GM12878 (cell line): ENCODE results near the gene FTCDNL1. TPM values are rescaled to one million over a fixed set of nuclear protein-coding genes. Genes with fewer than 3 reads are reported as not detected.

Experiments used
- ATAC-seq: fragments of 200-7000 bp; cut with Tn5 transposase; 3 replicates; pipeline ENCODE4 v1.9.1; 2020; ENCODE audit warnings: mild to moderate bottlenecking, moderate library complexity
- BruUV-seq: library from RNA; stranded (reverse); fragments of 400-500 nt; replicated peaks from 2 replicates; lab custom pipeline; 2021; lab: Mats Ljungman, UMichigan
- CTCF ChIA-PET: fragments of 300-600 bp; sonication (Branson Sonifier 250); formaldehyde crosslinking; extraction: SDS; loops from one replicate; lab custom pipeline; 2021; ENCODE audit warnings: inconsistent platforms; lab: Yijun Ruan, JAX
- POLR2A ChIA-PET: fragments of 350-600 bp; formaldehyde crosslinking; extraction: SDS; loops from one replicate; lab custom pipeline; 2021; ENCODE audit warnings: inconsistent platforms; lab: Charles Lee
- RAD21 ChIA-PET: fragments of 300-600 bp; sonication (Branson Sonifier 250); formaldehyde crosslinking; loops from one replicate; lab custom pipeline; 2023; ENCODE audit warnings: antibody characterized with exemption; ENCODE audit not compliant: unreplicated experiment; lab: Charles Lee
- SMC1A ChIA-PET: fragments of 300-600 bp; sonication (Branson Sonifier 250); formaldehyde crosslinking; loops from one replicate; lab custom pipeline; 2023; ENCODE audit not compliant: unreplicated experiment, uncharacterized antibody; lab: Charles Lee
- DNase-seq: peaks from one replicate; pipeline ENCODE4 v3.0.0-alpha.2; 2011; ENCODE audit warnings: low read depth, low spot score
- FAIRE-seq: peaks from 3 replicates; lab custom pipeline; 2011; peaks lifted over from hg19 to GRCh38; lab: Jason Lieb, UNC
- H2AFZ ChIP-seq: 2 replicates; pipeline ENCODE4 v1.6.0; 2011; ENCODE audit warnings: low read depth, low read length, control low read depth; ENCODE audit not compliant: control insufficient read depth
- H3K27ac ChIP-seq: 2 replicates; pipeline ENCODE4 v1.5.1; 2011; ENCODE audit warnings: control low read depth; ENCODE audit not compliant: control insufficient read depth, insufficient read depth
- H3K27me3 ChIP-seq, 2 experiments: replicated peaks in 1 of 2; 2 replicates each; pipeline versions ENCODE4 v1.6.0 to v1.6.1; 2011; ENCODE audit warnings: low read length in 1 of 2; ENCODE audit not compliant: control insufficient read depth in 2 of 2, insufficient read depth in 2 of 2
- H3K36me3 ChIP-seq, 2 experiments: 2 replicates each; pipeline ENCODE4 v1.5.1; 2011; ENCODE audit warnings: low read length in 1 of 2; ENCODE audit not compliant: control insufficient read depth in 2 of 2, insufficient read depth in 2 of 2
- H3K4me1 ChIP-seq: 2 replicates; pipeline ENCODE4 v1.6.1; 2011; ENCODE audit warnings: mild to moderate bottlenecking, low read length, moderate library complexity, mixed read lengths; ENCODE audit not compliant: control insufficient read depth, insufficient read depth
- H3K4me2 ChIP-seq: 2 replicates; pipeline ENCODE4 v1.6.0; 2011; ENCODE audit warnings: control low read depth; ENCODE audit not compliant: control insufficient read depth, insufficient read depth
- H3K4me3 ChIP-seq: fragments of 200-600 bp; sonication (generic); 2 replicates; pipeline ENCODE4 v1.5.1; 2016
- H3K79me2 ChIP-seq: 2 replicates; pipeline ENCODE4 v1.6.0; 2011; ENCODE audit warnings: low read length; ENCODE audit not compliant: control insufficient read depth, insufficient read depth
- H3K9ac ChIP-seq: 2 replicates; pipeline ENCODE4 v1.8.0; 2011; ENCODE audit warnings: low read length, control low read depth, mixed read lengths; ENCODE audit not compliant: control insufficient read depth, insufficient read depth
- H3K9me3 ChIP-seq: replicated peaks from 3 replicates; pipeline ENCODE4 v1.5.1; 2011; ENCODE audit warnings: mild to moderate bottlenecking, low read length; ENCODE audit not compliant: control insufficient read depth, insufficient read depth
- H4K20me1 ChIP-seq: 2 replicates; pipeline ENCODE4 v1.6.0; 2011; ENCODE audit not compliant: control insufficient read depth, insufficient read depth
- ETV6 ChIP-seq, 2 experiments: fragments of 450-650 bp in 1 of 2; IDR thresholded peaks in 1 of 2; conservative IDR thresholded peaks in 1 of 2; 2 replicates each; pipeline ENCODE4 v1.6.1; 2014; ENCODE audit warnings: antibody characterized with exemption in 1 of 2, borderline replicate concordance in 1 of 2, low read depth in 1 of 2, mild to moderate bottlenecking in 1 of 2, moderate library complexity in 1 of 2
- HSF1 ChIP-seq: fragments of 150-350 bp; IDR thresholded peaks from 2 replicates; pipeline ENCODE4 v1.6.1; 2014; ENCODE audit warnings: mild to moderate bottlenecking, low read depth, low read length
- LARP7 ChIP-seq: fragments of 450-650 bp; IDR thresholded peaks from 2 replicates; pipeline ENCODE4 v1.6.1; 2017; ENCODE audit warnings: mild to moderate bottlenecking
- MEF2B ChIP-seq: fragments of 450-650 bp; IDR thresholded peaks from 2 replicates; pipeline ENCODE4 v1.6.1; 2018; ENCODE audit warnings: mild to moderate bottlenecking, moderate library complexity; ENCODE audit not compliant: partially characterized antibody, poor library complexity, severe bottlenecking
- PBX3 ChIP-seq: IDR thresholded peaks from 2 replicates; pipeline ENCODE4 v1.6.1; 2011; ENCODE audit warnings: mild to moderate bottlenecking, low read depth, low read length, moderate library complexity; ENCODE audit not compliant: insufficient replicate concordance
- SUPT20H ChIP-seq: IDR thresholded peaks from 2 replicates; pipeline ENCODE4 v1.6.1; 2011; ENCODE audit warnings: low read depth, mild to moderate bottlenecking, low read length, moderate library complexity, borderline replicate concordance; ENCODE audit not compliant: control insufficient read depth
- YY1 ChIP-seq: IDR thresholded peaks from 2 replicates; pipeline ENCODE4 v1.6.1; 2011; ENCODE audit warnings: low read depth, mild to moderate bottlenecking, low read length
- WGBS: methylation state at CpG from one replicate; pipeline ENCODE4 v1.1.6; 2016; ENCODE audit warnings: low lambda C conversion rate; ENCODE audit not compliant: insufficient replicate concordance, insufficient coverage; ENCODE audit errors: missing lambda C conversion rate; 5-methylcytosine and 5-hydroxymethylcytosine counted together
- in situ Hi-C: fragments of 300-500 bp; cut with MboI; formaldehyde crosslinking; loops from 9 replicates; pipeline ENCODE4 v1.14.3; 2018; ENCODE audit warnings: mixed read lengths
- intact Hi-C: fragments of 100-400 bp; cut with micrococcal nuclease; formaldehyde crosslinking; loops from one replicate; pipeline ENCODE4 v1.14.2; 2022; ENCODE audit not compliant: unreplicated experiment
- polyA plus RNA-seq, 11 experiments: library from polyadenylated mRNA; depleted of rRNA in 4 of 11; unstranded in 6 of 11; stranded (reverse) in 5 of 11; fragments of >200 nt; fragmentation: Nextera tagmentation in 4 of 11; fragmentation: Illumina TruSeq in 1 of 11; extraction: Ambion mirVana in 4 of 11; extraction: Trizol in 1 of 11; gene quantifications; 1 replicate in 1 of 11; 2 replicates in 10 of 11; pipeline versions ENCODE4 v1.2.1 to v1.2.3, GENCODE V29; 2011 to 2016; ENCODE audit warnings: inconsistent platforms in 2 of 11, missing spikeins in 2 of 11, low read depth in 1 of 11
- total RNA-seq, 4 experiments: library from RNA; depleted of rRNA in 3 of 4; stranded (reverse); fragments of >200 nt in 3 of 4; fragmentation: Illumina TruSeq in 1 of 4; extraction: Trizol in 1 of 4; gene quantifications; 2 replicates each; pipeline versions ENCODE4 v1.2.1 to v1.2.3, GENCODE V29; 2013 to 2021

The FTCDNL1 gene
- total and polyA plus RNA-seq, 10 of the 15 experiments (the other 5 are each of a cell fraction or from before 2014, with no cell fraction given) = 0.15 to 3.9 (median 2.0) TPM

- H3K9me3 ChIP-seq = no peaks in the 10 kb centered on the region
- H3K27me3 ChIP-seq = no peaks in the 10 kb centered on the region
- TF ChIP-seq PBX3 = no peak
- BruUV-seq = no TSS peak
- no peak overlapping the region for H3K9ac ChIP-seq
- intact Hi-C loops = no loop called here
- no peaks in the 10 kb centered on the region for H4K20me1 ChIP-seq
- ChIA-PET SMC1A (interaction anchor here (0.7 kb wide), 1 partner anchor 10 kb away, joined by 3 read pairs; no protein-coding TSS in a partner anchor), RAD21 (no interaction called here), POLR2A (no interaction called here), CTCF (no interaction called here)
- no peak for DNase-seq
- no peak overlapping the region for H3K4me3 ChIP-seq
- H3K36me3 ChIP-seq = no peaks in the 10 kb centered on the region
- no peak overlapping the region for H3K27ac ChIP-seq
- no peak for FAIRE-seq
- H3K4me2 ChIP-seq = no peak overlapping the region
- 3% methylated on average over 2 of the region's 2 CpGs for WGBS
- H2AFZ ChIP-seq = no peak overlapping the region
- H3K4me1 ChIP-seq = no peaks in the 10 kb centered on the region
- in situ Hi-C loops = no loop called here
- H3K79me2 ChIP-seq = no peaks in the 10 kb centered on the region
- ATAC-seq = no peak
Measured at GRCh38 chr2:199713746-199714145, 137.2 kb downstream of the FTCDNL1 start.

- no peaks in the 10 kb centered on the region for H3K27me3 ChIP-seq
- no peaks in the 10 kb centered on the region for H3K79me2 ChIP-seq
- no peaks in the 10 kb centered on the region for H3K36me3 ChIP-seq
- H3K9me3 ChIP-seq = no peaks in the 10 kb centered on the region
- ChIA-PET POLR2A (no interaction called here), SMC1A (interaction anchor here (0.9 kb wide), 1 partner anchor 30 kb away, joined by 3 read pairs; no protein-coding TSS in a partner anchor), RAD21 (no interaction called here), CTCF (no interaction called here)
- WGBS = 0% methylated on average over 1 of the region's 1 CpG
- no peak for TF ChIP-seq SUPT20H
- TF ChIP-seq YY1 = no peak
- TF ChIP-seq HSF1 = no peak
- no peak for TF ChIP-seq LARP7
- TF ChIP-seq ETV6 (conservative IDR thresholded peaks at IDR 0.05 in 1 of 2, IDR thresholded peaks at IDR 0.05 in 1 of 2; ENCODE audit: borderline replicate concordance in 1 of 2, low read depth in 1 of 2) = no peak
- no peak for TF ChIP-seq MEF2B
- no TSS peak for BruUV-seq
- H3K9ac ChIP-seq = no peak overlapping the region
- ATAC-seq = no peak
- no peak overlapping the region for H3K27ac ChIP-seq
- FAIRE-seq = no peak
- H3K4me2 ChIP-seq = no peak overlapping the region
- in situ Hi-C loops = no loop called here
- no peak for DNase-seq
- no peak overlapping the region for H2AFZ ChIP-seq
- intact Hi-C loops = no loop called here
- no peak overlapping the region for H3K4me3 ChIP-seq
- H4K20me1 ChIP-seq = no peaks in the 10 kb centered on the region
- H3K4me1 ChIP-seq = no peaks in the 10 kb centered on the region
Measured at GRCh38 chr2:199710551-199710950, 140.4 kb downstream of the FTCDNL1 start.
